ENCODE results near the gene ROR2.
A peak's percentile ranks its signal among the peaks of the same experiment; 100 is the strongest.

ROR2 gene

GRCh38 chr9:91966503-91966902, 16.5 kb upstream of the ROR2 start:
- H3K18ac ChIP-seq (ENCODE audit: low read length), result no peak overlapping the region
- H3K9ac ChIP-seq (ENCODE audit: low read depth, low read length, poor library complexity), result no peak overlapping the region
- H2BK120ac ChIP-seq (ENCODE audit: low read depth, low read length), result no peak overlapping the region
- no peak overlapping the region for H4K8ac ChIP-seq (ENCODE audit: low read depth, low read length)
- no peak overlapping the region for H3K4me3 ChIP-seq (ENCODE audit: low read length in 2 of 2)
- H2AK5ac ChIP-seq (ENCODE audit: low read depth, low read length), result no peak overlapping the region
- H3K14ac ChIP-seq (ENCODE audit: low read length), result no peak overlapping the region
- no CpG with 5 or more reads among the region's 2 CpGs for WGBS, 2 donors (ENCODE audit: extremely low coverage in 2 of 2, insufficient read length in 2 of 2, insufficient replicate concordance in 1 of 2)
- DNase-seq (ENCODE audit: low spot score), result no peak
- no peak overlapping the region for H3K27ac ChIP-seq (replicated peaks; ENCODE audit: low read length)
- H3K4ac ChIP-seq (ENCODE audit: low read length), result no peak overlapping the region
- H2BK12ac ChIP-seq (ENCODE audit: low read length), result no peak overlapping the region
- no peaks in the 10 kb centered on the region for H3K36me3 ChIP-seq (replicated peaks in 1 of 2; ENCODE audit: control insufficient read depth in 2 of 2, insufficient read depth in 2 of 2, low read length in 2 of 2)
- H3K79me1 ChIP-seq (ENCODE audit: low read depth, low read length), result no peaks in the 10 kb centered on the region
- H2BK5ac ChIP-seq (ENCODE audit: low read length), result no peak overlapping the region
- peaks cover 0 to 4% (median 3%) of the 10 kb centered on the region in 3 experiments for H3K27me3 ChIP-seq (ENCODE audit: control insufficient read depth in 3 of 3, insufficient read depth in 3 of 3, low read depth in 1 of 3, low read length in 3 of 3)
- H4K91ac ChIP-seq (ENCODE audit: low read depth, low read length, poor library complexity), result no peak overlapping the region
- no peak overlapping the region for H2BK15ac ChIP-seq (ENCODE audit: low read length)
- no peaks in the 10 kb centered on the region for H3K4me1 ChIP-seq (ENCODE audit: control insufficient read depth in 2 of 2, insufficient read depth in 1 of 2, low read depth in 1 of 2, low read length in 2 of 2)
- H3K4me2 ChIP-seq (ENCODE audit: insufficient read depth, low read length, poor library complexity, severe bottlenecking), result no peak overlapping the region
- H2AFZ ChIP-seq (ENCODE audit: low read length), result no peak overlapping the region
- H3K23ac ChIP-seq (ENCODE audit: low read depth, low read length, poor library complexity), result no peak overlapping the region
- peaks cover 2 to 10% of the 10 kb centered on the region in 2 donors for H3K9me3 ChIP-seq (replicated peaks in 1 of 2; ENCODE audit: control insufficient read depth in 2 of 2, insufficient read depth in 1 of 2, low read depth in 1 of 2, low read length in 2 of 2)

DNA sequence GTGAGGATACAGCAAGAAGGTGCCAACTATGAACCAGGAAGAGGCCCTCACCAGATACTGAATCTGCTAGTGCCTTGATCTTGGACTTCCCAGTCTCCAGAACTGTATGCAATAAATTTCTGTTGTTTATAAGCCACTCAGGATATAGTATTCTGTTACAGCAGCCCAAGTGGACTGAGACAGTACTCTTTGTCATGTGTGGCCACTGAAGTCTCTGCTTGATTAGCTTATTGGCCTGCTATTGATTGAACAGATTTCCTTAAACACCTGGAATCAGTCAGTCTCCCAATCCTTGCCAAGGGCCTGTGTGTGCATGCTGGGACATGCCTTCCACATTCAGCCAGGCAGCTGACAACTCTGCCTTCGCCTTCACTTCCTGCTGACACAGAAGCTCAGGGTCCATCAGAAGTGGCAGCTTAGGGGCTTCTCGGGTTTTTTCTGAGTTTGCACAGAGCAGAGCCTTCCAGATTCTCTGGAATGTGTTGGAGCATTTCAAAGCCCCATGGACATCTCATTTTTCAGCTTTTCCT, 13.7 kb upstream of the ROR2 start:
- no peak overlapping the region for H3K4me2 ChIP-seq (ENCODE audit: insufficient read depth, low read length, poor library complexity, severe bottlenecking)
- no peak overlapping the region for H2BK120ac ChIP-seq (ENCODE audit: low read depth, low read length)
- WGBS, 2 donors (ENCODE audit: extremely low coverage in 2 of 2, insufficient read length in 2 of 2, insufficient replicate concordance in 1 of 2), result no CpG with 5 or more reads among the region's 2 CpGs
- no peak overlapping the region for H4K91ac ChIP-seq (ENCODE audit: low read depth, low read length, poor library complexity)
- H2AK5ac ChIP-seq (ENCODE audit: low read depth, low read length), result no peak overlapping the region
- H2BK5ac ChIP-seq (ENCODE audit: low read length), result no peak overlapping the region
- H2AFZ ChIP-seq (ENCODE audit: low read length), result peak overlapping the region; percentile 63
- H3K9me3 ChIP-seq (replicated peaks in 1 of 2; ENCODE audit: control insufficient read depth in 2 of 2, insufficient read depth in 1 of 2, low read depth in 1 of 2, low read length in 2 of 2), result peaks cover 2 to 13% of the 10 kb centered on the region in 2 donors
- no peak overlapping the region for H3K4me3 ChIP-seq (ENCODE audit: low read length in 2 of 2)
- H3K79me1 ChIP-seq (ENCODE audit: low read depth, low read length), result no peaks in the 10 kb centered on the region
- no peak overlapping the region for H4K8ac ChIP-seq (ENCODE audit: low read depth, low read length)
- no peak overlapping the region for H3K9ac ChIP-seq (ENCODE audit: low read depth, low read length, poor library complexity)
- no peak overlapping the region for H3K27ac ChIP-seq (replicated peaks; ENCODE audit: low read length)
- H3K14ac ChIP-seq (ENCODE audit: low read length), result no peak overlapping the region
- no peak overlapping the region for H3K18ac ChIP-seq (ENCODE audit: low read length)
- no peak overlapping the region for H2BK15ac ChIP-seq (ENCODE audit: low read length)
- no peak overlapping the region for H2BK12ac ChIP-seq (ENCODE audit: low read length)
- H3K27me3 ChIP-seq (ENCODE audit: control insufficient read depth in 3 of 3, insufficient read depth in 3 of 3, low read depth in 1 of 3, low read length in 3 of 3), result peaks cover 0 to 4% (median 3%) of the 10 kb centered on the region in 3 experiments
- H3K4me1 ChIP-seq (ENCODE audit: control insufficient read depth in 2 of 2, insufficient read depth in 1 of 2, low read depth in 1 of 2, low read length in 2 of 2), result no peaks in the 10 kb centered on the region
- DNase-seq (ENCODE audit: low spot score), result no peak
- no peak overlapping the region for H3K23ac ChIP-seq (ENCODE audit: low read depth, low read length, poor library complexity)
- no peaks in the 10 kb centered on the region for H3K36me3 ChIP-seq (replicated peaks in 1 of 2; ENCODE audit: control insufficient read depth in 2 of 2, insufficient read depth in 2 of 2, low read length in 2 of 2)
- no peak overlapping the region for H3K4ac ChIP-seq (ENCODE audit: low read length)

- no peak overlapping the region for H3K4ac ChIP-seq (ENCODE audit: low read length)
- no peak overlapping the region for H3K27ac ChIP-seq (replicated peaks; ENCODE audit: low read length)
- peaks cover 0 to 13% of the 10 kb centered on the region in 2 donors for H3K9me3 ChIP-seq (replicated peaks in 1 of 2; ENCODE audit: control insufficient read depth in 2 of 2, insufficient read depth in 1 of 2, low read depth in 1 of 2, low read length in 2 of 2)
- H3K4me3 ChIP-seq (ENCODE audit: low read length in 2 of 2), result no peak overlapping the region
- no peak overlapping the region for H4K91ac ChIP-seq (ENCODE audit: low read depth, low read length, poor library complexity)
- no peak overlapping the region for H3K14ac ChIP-seq (ENCODE audit: low read length)
- no peak overlapping the region for H2BK12ac ChIP-seq (ENCODE audit: low read length)
- H2BK120ac ChIP-seq (ENCODE audit: low read depth, low read length), result no peak overlapping the region
- no peak overlapping the region for H2BK5ac ChIP-seq (ENCODE audit: low read length)
- no CpG with 5 or more reads among the region's 1 CpG for WGBS, 2 donors (ENCODE audit: extremely low coverage in 2 of 2, insufficient read length in 2 of 2, insufficient replicate concordance in 1 of 2)
- H3K36me3 ChIP-seq (replicated peaks in 1 of 2; ENCODE audit: control insufficient read depth in 2 of 2, insufficient read depth in 2 of 2, low read length in 2 of 2), result no peaks in the 10 kb centered on the region
- DNase-seq (ENCODE audit: low spot score), result no peak
- no peak overlapping the region for H3K18ac ChIP-seq (ENCODE audit: low read length)
- H2AK5ac ChIP-seq (ENCODE audit: low read depth, low read length), result no peak overlapping the region
- no peak overlapping the region for H2AFZ ChIP-seq (ENCODE audit: low read length)
- H3K4me2 ChIP-seq (ENCODE audit: insufficient read depth, low read length, poor library complexity, severe bottlenecking), result no peak overlapping the region
- H4K8ac ChIP-seq (ENCODE audit: low read depth, low read length), result no peak overlapping the region
- no peaks in the 10 kb centered on the region for H3K27me3 ChIP-seq (ENCODE audit: control insufficient read depth in 3 of 3, insufficient read depth in 3 of 3, low read depth in 1 of 3, low read length in 3 of 3)
- H3K9ac ChIP-seq (ENCODE audit: low read depth, low read length, poor library complexity), result no peak overlapping the region
- no peak overlapping the region for H2BK15ac ChIP-seq (ENCODE audit: low read length)
- no peaks in the 10 kb centered on the region for H3K79me1 ChIP-seq (ENCODE audit: low read depth, low read length)
- no peak overlapping the region for H3K23ac ChIP-seq (ENCODE audit: low read depth, low read length, poor library complexity)
- H3K4me1 ChIP-seq (ENCODE audit: control insufficient read depth in 2 of 2, insufficient read depth in 1 of 2, low read depth in 1 of 2, low read length in 2 of 2), result no peaks in the 10 kb centered on the region
Measured at GRCh38 chr9:91960367-91960766, 10.3 kb upstream of the ROR2 start.

DNA sequence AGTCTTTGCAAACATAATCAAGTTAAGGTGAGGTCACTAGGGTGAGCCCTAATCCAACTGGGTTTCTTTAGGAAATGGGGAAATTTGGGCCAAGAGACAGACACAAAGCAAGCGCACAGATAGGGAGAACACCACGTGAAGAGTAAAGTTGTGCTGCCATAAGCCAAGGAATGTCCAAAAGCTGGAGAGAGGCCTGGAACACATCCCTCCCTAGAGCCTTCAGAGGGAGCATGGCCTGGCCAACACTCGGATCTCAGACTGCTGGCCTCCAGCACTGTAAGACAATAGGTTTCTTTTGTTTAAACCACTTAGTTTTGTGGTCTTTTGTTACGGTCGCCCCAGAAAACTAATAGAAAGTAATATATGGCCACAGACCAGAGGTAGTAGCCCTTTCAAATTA, 8.1 kb upstream of the ROR2 start:
- H3K9ac ChIP-seq (ENCODE audit: low read depth, low read length, poor library complexity), result no peak overlapping the region
- H3K27ac ChIP-seq (replicated peaks; ENCODE audit: low read length), result no peak overlapping the region
- no peak overlapping the region for H2AFZ ChIP-seq (ENCODE audit: low read length)
- H3K4me1 ChIP-seq (ENCODE audit: control insufficient read depth in 2 of 2, insufficient read depth in 1 of 2, low read depth in 1 of 2, low read length in 2 of 2), result peaks cover 0 to 2% of the 10 kb centered on the region in 2 donors
- no peak overlapping the region for H3K4ac ChIP-seq (ENCODE audit: low read length)
- peaks cover 0 to 3% of the 10 kb centered on the region in 2 donors for H3K9me3 ChIP-seq (replicated peaks in 1 of 2; ENCODE audit: control insufficient read depth in 2 of 2, insufficient read depth in 1 of 2, low read depth in 1 of 2, low read length in 2 of 2)
- H3K23ac ChIP-seq (ENCODE audit: low read depth, low read length, poor library complexity), result no peak overlapping the region
- H2BK15ac ChIP-seq (ENCODE audit: low read length), result no peak overlapping the region
- WGBS, 2 donors (ENCODE audit: extremely low coverage in 2 of 2, insufficient read length in 2 of 2, insufficient replicate concordance in 1 of 2), result no CpG with 5 or more reads among the region's 5 CpGs
- DNase-seq (ENCODE audit: low spot score), result no peak
- no peak overlapping the region for H2BK5ac ChIP-seq (ENCODE audit: low read length)
- H2BK120ac ChIP-seq (ENCODE audit: low read depth, low read length), result no peak overlapping the region
- H3K4me2 ChIP-seq (ENCODE audit: insufficient read depth, low read length, poor library complexity, severe bottlenecking), result no peak overlapping the region
- no peaks in the 10 kb centered on the region for H3K36me3 ChIP-seq (replicated peaks in 1 of 2; ENCODE audit: control insufficient read depth in 2 of 2, insufficient read depth in 2 of 2, low read length in 2 of 2)
- no peak overlapping the region for H3K4me3 ChIP-seq (ENCODE audit: low read length in 2 of 2)
- H2BK12ac ChIP-seq (ENCODE audit: low read length), result no peak overlapping the region
- H4K8ac ChIP-seq (ENCODE audit: low read depth, low read length), result no peak overlapping the region
- no peak overlapping the region for H4K91ac ChIP-seq (ENCODE audit: low read depth, low read length, poor library complexity)
- no peak overlapping the region for H2AK5ac ChIP-seq (ENCODE audit: low read depth, low read length)
- H3K27me3 ChIP-seq (ENCODE audit: control insufficient read depth in 3 of 3, insufficient read depth in 3 of 3, low read depth in 1 of 3, low read length in 3 of 3), result no peaks in the 10 kb centered on the region
- H3K18ac ChIP-seq (ENCODE audit: low read length), result no peak overlapping the region
- H3K14ac ChIP-seq (ENCODE audit: low read length), result no peak overlapping the region
- H3K79me1 ChIP-seq (ENCODE audit: low read depth, low read length), result no peaks in the 10 kb centered on the region
